Fibroblast of lung (primary cell): Measurements from ENCODE around the gene PCSK6.

Experiments used
- EZH2 ChIP-seq: IDR thresholded peaks from 2 replicates; pipeline ENCODE4 v1.5.1; 2012; ENCODE audit warnings: low read length, control low read depth, mild to moderate bottlenecking; ENCODE audit errors: missing control alignments
- TF ChIP-seq, protein P1 (sequence below), 2 donors: IDR thresholded peaks in 1 of 2; conservative IDR thresholded peaks in 1 of 2; 1 replicate in 1 of 2; 2 replicates in 1 of 2; pipeline ENCODE4 v1.5.1; 2011 to 2012; ENCODE audit warnings: low read length in 2 of 2, control low read depth in 1 of 2, inconsistent platforms in 1 of 2, low read depth in 1 of 2, mild to moderate bottlenecking in 1 of 2

GRCh38 chr15:101390060-101390459, 99.4 kb downstream of the PCSK6 start:
- no peak for TF ChIP-seq EZH2
- TF ChIP-seq, protein P1, sequence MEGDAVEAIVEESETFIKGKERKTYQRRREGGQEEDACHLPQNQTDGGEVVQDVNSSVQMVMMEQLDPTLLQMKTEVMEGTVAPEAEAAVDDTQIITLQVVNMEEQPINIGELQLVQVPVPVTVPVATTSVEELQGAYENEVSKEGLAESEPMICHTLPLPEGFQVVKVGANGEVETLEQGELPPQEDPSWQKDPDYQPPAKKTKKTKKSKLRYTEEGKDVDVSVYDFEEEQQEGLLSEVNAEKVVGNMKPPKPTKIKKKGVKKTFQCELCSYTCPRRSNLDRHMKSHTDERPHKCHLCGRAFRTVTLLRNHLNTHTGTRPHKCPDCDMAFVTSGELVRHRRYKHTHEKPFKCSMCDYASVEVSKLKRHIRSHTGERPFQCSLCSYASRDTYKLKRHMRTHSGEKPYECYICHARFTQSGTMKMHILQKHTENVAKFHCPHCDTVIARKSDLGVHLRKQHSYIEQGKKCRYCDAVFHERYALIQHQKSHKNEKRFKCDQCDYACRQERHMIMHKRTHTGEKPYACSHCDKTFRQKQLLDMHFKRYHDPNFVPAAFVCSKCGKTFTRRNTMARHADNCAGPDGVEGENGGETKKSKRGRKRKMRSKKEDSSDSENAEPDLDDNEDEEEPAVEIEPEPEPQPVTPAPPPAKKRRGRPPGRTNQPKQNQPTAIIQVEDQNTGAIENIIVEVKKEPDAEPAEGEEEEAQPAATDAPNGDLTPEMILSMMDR (conservative IDR thresholded peaks at IDR 0.05 in 1 of 2, IDR thresholded peaks at IDR 0.05 in 1 of 2; ENCODE audit: low read depth in 1 of 2, low read length in 2 of 2), result no peak
